C1 segment of cervical spinal cord (tissue), 14 donors: Measurements from ENCODE around the gene TRIM5.
"Not testable (repeated sequence)": the region's sequence is repeated elsewhere in the genome, so short reads cannot be mapped to it uniquely, and the experiment has no call there.

Experiments
- DNase-seq, 14 donors: peaks; one replicate each; lab custom pipeline; 2025; lab: John Stamatoyannopoulos, UW

Gene TRIM5

DNA sequence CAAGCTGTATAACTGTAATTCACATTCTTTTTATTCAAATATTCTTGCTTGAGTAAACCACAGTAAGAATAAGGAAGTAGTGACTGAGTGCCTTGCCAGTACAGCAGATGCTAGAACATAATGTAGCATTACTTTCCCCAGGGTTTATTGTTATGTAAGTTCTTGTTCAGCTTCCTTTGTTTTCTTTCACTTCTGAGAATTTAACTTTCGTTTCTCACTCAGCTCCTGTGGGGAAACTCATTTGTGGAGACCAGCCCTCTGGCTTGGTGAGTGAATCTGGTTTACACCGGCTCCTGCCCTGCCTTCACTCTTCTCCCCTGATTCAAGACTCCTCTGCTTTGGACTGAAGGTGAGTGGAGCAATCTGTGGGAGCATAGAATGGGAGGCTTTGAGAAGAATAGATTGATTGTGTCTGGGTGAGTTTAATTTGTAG is 4.7 kb upstream of the TRIM5 start, which contains the start of gene TRIM22:
Gene TRIM22 (plus strand): TSS at position 240 of the 433 bp plus-strand sequence. CDS start 6,443 bp downstream, outside the sequence.
- DNase-seq, result peak in 9 of 14 donors; percentile 4 to 33 (median 10)

DNA sequence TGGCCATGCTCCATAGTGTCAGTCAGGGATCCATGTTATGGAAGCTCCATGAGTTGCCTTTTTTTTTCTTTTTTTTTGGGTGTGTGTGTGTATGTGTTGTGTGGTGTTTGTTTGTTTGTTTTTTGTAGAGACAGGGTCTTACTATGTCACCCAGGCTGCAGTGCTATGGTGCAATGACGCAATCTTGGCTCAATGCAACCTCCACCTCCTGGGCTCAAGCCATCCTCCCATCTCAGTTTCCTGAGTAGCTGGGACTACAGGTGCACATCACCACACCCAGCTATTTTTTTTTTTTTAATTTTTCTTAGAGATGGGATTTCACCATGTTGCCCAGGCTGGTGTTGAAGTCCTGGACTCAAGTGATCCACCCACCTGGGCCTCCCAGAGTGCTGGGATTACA is 3.6 kb upstream of the TRIM5 start:
- DNase-seq, result no peak

DNA sequence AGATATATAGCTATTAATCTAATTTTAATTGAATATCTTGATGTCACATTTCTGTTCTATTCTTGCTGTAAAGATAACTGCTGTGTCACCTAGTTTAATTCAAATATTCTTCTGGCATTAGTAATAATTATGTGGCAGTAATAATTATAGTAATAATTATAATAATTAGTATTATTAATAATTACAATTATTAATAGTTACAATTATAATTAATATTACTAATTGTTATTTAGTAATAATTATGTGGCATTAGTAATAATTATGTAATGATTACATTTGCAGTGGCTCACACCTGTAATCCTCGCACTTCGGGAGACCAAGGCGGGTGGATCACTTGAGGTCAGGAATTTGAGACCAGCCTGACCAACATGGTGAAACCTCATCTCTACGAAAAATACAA is 1.6 kb upstream of the TRIM5 start:
- DNase-seq, result no peak

DNA sequence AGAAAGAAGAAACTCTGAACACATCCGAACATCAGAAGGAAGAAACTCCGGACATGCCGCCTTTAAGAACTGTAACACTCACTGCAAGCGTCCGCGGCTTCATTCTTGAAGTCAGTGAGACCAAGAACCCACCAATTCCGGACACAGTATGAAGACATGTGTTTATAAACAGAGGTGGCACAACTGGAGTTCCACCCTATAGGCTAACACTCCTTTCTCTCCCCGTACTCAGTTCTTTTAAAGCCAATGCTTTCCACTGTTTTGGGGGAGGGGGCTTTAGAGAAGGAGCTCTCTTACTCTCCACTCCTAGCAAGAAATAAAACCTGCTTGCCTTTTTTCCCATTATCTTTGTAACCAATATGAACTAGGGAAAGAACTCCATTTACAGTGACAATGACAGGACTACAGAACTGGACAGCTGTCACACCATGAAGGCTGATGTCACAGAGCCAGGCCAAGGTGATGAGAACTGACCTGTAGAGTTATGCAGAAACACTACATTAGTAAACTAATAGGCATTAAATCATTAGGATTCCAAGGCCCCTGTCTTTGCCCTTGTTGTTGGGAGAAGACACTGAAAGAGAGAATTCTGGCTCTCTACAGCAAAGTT is 733 bp downstream of the TRIM5 start:
- DNase-seq, result no peak

DNA sequence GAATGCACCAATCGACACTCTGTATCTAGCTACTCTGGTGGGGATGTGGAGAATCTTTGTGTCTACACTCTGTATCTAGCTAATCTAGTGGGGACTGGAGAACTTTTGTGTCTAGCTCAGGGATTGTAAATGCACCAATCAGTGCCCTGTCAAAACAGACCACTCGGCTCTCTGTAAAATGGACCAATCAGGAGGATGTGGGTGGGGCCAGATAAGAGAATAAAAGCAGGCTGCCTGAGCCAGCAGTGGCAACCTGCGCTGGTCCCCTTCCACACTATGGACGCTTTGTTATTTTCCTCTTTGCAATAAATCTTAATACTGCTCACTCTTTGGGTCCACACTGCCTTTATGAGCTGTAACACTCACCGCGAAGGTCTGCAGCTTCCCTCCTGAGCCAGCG is 1.3 kb downstream of the TRIM5 start:
- not testable (repeated sequence) for DNase-seq

DNA sequence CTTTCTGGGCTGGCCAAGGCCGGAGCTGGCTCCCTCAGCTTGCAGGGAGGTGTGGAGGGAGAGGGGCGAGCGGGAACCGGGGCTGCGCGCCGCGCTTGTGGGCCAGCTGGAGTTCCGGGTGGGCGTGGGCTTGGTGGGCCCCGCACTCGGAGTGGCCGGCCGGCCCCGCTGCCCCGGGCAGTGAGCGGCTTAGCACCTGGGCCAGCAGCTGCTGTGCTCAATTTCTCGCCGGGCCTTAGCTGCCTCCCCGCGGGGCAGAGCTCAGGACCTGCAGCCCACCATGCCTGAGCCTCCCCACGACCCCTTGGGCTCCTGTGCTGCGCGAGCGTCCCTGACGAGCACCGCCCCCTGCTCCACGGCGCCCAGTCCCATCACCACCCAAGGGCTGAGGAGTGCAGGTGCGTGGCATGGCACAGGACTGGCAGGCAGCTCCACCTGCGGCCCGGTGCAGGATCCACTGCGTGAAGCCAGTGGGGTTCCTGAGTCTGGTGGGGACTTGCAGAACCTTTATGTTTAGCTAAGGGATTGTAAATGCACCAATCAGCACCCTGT is 1.9 kb downstream of the TRIM5 start:
- not testable (repeated sequence) for DNase-seq

DNA sequence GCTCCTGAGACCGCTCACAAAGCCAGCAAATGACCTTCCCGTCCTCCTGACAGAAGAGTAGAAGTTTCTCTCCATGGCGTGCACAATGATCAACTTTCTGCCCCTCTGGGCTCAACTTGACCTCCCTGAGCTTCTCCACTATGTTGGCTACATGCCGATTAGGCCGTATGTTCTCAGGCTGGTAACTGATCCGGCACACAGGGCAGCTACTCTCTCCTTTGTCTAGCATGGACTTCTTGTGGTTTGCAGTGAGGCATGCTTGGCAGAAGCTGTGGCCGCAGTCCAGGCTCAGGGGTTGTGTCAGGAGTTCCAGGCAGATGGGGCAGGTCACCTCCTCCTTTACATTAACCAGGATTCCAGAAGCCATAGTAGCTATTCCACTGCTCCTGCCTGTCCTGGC is 5.1 kb downstream of the TRIM5 start:
- DNase-seq, result no peak

DNA sequence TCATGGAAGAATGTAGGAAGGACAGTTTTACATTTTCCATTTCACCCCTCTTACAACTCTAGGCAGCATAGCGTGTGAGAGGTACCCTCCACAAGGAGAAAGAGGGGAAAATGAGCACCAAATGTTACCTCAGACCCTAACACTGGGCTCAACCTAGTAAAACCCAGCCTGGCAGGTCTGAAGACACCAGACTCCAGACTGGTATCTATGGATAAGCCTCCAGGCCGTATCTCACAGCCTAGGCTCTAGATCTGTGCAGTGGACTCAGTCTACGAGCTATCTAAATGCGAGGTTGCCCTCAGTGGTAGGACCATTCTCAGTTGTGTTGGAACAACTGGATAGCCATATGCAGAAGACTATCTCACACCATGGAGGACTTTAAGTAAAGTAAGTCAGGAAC is 10.5 kb downstream of the TRIM5 start:
- DNase-seq, result no peak

DNA sequence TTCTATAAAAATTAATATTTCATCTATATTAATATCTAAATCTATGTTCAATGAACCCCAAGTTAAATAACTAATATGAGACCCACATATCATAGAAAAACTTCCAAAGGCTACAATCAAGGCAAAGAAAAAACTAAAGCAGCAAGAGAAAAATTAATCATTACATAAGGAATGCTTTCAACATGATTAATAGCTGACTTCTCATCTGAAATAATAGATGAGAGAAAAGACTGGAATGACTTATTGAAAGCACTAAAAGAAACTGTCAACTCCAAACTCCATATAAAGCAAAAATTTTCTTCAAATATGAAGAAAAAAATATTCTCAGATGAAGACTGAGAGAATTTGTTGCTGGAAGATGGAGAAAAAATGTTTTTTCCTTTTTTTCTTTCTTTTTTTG is 13.0 kb downstream of the TRIM5 start:
- DNase-seq, result no peak

DNA sequence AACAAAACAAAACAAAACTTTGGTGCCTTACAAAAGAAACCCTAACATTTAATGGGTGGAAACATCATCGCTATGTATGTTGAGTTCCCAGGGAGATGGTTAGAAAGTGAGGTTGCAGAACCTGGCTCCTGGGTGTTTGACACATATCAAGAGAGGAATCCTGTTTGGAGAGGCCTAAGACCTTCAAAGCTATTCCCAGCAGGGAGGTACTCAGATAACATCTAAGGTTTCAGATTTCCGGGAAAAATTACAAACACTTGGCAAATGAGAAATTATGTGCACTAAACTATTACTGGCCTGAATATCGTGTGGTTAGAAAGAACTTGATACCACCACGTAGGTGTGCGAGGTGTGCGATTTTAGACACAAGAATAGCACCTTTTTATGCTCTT is 18.5 kb downstream of the TRIM5 start:
- no peak for DNase-seq

DNA sequence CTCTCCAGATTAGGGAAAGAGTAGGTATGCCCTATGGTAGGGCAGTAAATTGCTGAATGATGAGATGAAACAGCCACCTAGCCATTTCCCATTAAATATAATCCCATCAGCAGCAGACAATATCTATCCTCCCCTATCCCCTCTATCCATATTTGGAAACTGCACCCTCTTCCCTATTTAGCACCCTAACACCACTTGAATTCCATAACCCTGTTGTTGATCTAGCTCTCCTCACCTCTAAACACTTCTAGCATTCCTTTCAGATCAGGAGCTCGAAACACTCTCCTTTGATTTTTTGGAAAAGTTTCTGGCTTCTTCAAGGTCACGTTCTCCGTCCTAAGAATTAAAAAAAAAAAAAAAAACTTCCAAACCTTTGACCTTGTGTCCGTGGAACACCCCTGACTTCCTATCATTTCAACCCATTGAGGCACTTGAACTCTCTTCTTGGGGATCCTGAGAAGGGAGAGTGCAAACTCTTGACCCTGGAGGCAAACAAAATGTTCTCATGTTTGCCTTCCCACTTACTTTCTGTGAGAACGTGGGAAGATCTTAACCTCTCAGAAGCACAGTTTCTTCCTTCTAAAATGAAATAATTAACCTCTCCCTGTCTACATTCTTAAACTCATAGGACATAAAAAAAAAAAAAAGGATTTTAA is 19.0 kb downstream of the TRIM5 start:
- no peak for DNase-seq

DNA sequence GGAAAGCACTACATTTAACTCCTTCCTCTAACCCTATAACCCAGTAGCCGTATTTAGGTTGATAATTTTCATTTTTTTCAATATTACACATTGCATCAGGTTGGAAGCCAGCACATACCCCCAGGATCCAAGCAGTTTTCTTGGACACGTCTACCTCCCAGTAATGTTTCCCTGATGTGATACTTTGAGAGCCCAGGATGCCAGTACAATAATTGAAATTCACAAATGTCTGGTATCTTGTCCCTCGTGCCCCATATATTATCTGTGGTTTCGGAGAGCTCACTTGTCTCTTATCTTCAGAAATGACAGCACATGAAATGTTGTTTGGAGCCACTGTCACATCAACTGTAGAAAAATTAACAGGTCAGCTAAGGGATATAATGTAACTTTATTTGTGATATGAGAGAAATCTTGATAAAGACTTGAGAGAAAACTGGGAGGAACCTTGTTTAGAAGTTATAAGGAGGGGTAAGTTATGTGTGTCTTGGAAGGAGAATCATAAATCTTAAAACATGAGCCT is 19.8 kb downstream of the TRIM5 start:
- no peak for DNase-seq

DNA sequence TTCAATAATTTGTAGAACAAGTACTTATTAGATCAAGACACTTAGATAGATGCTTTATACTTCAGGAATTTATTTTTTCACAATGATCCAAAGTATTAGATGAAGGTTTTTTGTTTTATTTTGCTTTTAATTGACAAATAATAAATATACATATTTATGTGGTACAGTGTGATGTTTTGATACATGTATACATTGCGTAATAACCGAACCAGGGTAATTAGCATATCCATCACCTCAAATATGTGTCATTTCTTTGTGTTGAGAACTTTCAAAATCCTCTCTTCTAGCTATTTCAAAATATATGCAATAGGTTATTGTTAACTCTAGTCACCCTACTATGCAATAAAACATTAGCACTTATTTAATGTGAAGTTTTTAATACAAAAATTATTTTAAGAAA is 21.4 kb downstream of the TRIM5 start:
- DNase-seq, result no peak

DNA sequence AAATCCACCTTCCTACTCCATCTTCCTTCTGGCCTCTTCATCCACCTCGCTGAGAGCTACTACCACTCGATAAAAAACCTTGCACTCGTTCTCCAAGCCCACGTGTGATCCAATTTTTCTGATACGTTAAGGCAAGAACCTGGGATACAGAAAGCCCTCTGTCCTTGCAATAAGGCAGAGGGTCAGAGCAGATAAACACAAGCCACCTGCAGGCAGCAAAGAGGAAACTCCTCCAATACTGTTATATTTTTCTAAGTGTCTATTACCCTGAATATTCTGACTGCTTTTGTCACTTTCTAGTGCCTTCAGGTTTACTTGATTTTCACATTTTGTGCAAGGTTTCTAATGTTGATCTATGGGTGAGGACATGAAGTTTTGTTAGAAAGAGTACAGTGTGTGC is 26.6 kb downstream of the TRIM5 start:
- DNase-seq, result no peak

DNA sequence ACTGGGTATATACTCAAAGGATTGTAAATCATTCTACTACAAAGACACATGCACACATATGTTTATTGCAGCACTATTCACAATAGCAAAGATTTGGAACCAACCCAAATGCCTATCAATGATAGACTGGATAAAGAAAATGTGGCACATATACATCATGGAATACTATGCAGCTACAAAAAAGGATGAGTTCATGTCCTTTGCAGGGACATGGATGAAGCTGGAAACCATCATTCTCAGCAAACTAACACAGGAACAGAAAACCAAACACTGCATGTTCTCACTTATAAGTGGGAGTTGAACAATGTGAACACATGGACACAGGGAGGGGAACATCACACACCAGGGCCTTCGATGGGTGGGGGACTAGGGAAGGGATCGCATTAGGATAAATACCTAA is 27.9 kb downstream of the TRIM5 start:
- not testable (repeated sequence) for DNase-seq

DNA sequence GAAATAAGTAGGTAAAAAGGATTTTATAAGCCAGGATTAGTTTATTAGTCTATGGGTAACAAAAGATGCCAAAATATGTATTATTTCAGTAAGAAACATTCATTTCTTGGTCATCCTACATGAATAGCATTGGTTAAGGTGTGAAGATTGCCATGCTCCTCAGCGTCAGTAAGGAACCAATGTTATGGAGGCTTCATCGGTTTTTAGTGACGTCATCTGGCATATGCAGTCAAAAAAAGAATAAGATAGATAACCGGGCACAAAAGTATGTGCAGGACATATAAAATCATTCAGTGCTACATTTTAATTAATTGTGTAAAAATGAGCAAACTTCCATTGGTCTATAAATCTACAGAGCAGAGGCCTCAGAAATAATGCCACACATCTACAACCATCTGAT is 29.4 kb downstream of the TRIM5 start:
- no peak for DNase-seq

DNA sequence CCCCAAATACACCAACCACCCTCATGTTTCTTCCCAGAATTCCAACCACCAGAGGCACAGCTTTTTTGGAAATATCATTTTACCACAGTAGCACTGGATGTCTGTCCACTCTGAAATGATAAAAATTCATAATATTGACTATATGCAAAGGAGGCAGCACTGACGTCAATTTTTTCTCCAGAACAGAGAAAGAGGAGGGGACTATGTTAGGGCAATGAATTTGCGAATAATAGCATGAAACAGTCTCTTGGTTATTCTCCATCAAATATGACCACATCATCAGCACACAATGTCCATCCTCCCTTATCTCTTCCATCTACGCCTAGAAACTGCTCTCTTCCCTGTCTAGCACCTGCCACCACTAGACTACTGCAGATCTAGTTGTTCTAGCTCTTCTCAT is 38.7 kb downstream of the TRIM5 start:
- no peak for DNase-seq

DNA sequence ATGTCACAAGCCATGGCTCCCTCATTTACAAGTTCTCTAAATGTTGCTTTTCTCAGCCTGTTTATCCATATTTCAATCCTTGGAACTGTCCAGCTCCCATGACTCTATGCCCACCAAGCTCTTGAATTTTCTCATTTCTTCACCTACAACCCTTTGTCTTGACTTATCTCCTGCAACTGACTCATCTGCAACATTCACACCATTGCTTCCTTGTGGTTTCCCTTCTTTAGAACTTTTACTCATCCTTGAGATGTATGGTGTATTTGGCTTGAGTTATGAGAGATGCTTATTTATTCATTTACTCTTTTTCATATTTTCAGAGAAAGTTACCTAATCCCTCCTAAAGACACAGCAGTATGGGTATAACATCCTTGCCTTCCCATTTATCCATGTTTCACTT is 41.3 kb downstream of the TRIM5 start:
- no peak for DNase-seq

DNA sequence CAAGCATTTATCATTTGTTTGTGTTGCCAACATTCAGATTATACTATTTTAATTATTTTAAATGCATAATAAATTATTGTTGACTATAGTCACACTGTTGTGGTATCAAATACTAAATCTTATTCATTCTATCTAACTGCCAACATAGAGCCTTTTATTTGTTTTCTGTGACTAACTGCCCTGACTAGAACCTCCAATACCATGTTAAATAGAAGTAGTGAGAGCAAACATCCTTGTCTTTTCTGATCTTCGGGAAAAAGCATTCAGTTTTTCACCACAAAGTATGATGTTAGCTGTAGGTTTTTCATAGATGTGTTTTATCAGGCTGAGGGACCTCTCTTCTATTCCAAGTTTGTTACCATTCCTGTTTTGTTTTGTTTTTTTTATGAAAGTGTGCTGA is 44.9 kb downstream of the TRIM5 start:
- DNase-seq, result no peak

DNA sequence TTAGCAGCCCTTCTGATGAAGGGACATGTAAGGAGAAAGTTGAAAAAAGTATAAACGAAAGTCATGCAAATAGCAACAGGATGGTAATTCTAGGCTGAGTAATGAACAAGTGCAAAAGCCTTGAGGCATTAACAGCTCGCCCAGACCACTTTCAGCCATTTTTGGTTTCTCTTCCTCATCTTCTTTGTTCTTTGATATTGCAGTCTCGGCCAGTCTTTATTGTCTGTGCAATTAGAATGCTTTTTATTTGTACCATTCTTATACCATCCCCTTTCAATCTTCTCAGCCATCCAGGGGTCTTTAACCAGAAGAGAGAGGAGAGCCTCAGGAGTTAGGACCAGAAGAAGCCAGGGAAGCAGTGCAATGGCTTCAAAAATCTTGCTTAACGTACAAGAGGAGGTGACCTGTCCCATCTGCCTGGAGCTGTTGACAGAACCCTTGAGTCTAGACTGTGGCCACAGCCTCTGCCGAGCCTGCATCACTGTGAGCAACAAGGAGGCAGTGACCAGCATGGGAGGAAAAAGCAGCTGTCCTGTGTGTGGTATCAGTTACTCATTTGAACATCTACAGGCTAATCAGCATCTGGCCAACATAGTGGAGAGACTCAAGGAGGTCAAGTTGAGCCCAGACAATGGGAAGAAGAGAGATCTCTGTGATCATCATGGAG is 52.8 kb downstream of the TRIM5 start:
- no peak for DNase-seq

DNA sequence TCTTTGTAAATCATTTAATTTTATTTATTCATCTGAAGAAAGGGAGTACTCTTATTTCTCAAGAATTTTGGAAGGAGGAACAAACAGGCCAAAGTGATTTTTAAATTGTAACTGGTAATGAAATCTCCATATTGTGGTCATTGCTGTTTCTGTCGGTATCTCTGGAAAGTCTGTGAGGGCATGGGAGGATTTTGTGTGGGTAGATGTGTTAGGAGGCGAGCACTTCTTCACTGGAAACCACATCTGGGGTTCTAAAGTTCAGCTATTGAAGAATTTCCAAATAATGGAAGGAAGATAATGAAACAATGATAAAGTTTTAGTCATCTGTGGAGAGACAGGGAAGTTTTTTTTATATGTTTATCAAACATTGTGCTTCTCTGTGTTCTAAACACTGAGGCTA is 53.5 kb downstream of the TRIM5 start:
- no peak for DNase-seq

DNA sequence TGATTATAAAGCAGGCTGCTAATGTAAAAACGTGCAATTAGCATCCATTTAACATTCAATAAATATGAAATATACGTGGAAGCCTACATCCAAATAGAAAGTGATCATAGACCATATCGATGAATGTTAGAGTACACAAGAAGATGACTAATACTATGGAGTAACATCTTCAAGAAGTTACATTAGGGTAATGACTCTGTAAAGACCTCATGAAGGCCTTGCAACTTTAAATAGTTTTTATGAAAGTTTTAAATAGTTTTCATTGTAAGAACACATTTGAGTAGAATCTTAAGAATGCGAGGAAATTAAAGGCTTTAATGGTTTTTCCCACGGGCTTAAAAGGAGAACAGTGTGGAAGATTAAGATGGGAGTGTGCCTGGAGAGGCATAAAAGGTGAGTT is 58.7 kb downstream of the TRIM5 start:
- DNase-seq, result no peak

DNA sequence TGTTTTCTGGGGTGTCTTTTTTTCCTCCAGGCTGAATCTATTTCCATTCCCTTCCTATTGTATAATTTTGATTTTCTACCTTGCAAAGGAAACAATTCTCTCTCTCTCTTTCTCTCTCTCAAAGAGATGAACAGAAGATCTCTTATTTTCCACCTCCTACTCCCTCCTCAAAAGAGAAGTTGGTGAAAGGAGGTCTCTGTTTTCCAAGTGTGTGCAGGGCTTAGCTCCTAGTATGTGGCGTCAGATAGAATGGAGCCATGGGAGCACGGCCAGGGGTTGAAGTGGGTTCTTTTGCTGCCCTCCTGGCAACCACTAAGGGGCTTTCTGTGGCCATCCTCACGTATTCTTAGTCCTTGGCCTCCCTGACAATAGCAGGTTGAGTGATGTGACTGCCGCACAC is 59.6 kb downstream of the TRIM5 start:
- DNase-seq, result no peak
